ENCODE data around the gene RPS6KA5. TPM values are rescaled to one million over a fixed set of nuclear protein-coding genes. Genes with fewer than 3 reads are reported as not detected.

RPS6KA5 gene
- total RNA-seq, 2 donors from 2014 or later, result 3.3 to 5.1 TPM

- 85 to 91% methylated on average over 5 of the region's 5 CpGs for WGBS, 2 experiments (ENCODE audit: insufficient coverage in 1 of 2, insufficient read length in 1 of 2)
- no peaks in the 10 kb centered on the region for H3K36me3 Mint-ChIP-seq (ENCODE audit: low read depth)
- H3K4me1 Mint-ChIP-seq, result peaks cover 6% of the 10 kb centered on the region
- no peaks in the 10 kb centered on the region for H3K36me3 ChIP-seq (ENCODE audit: control insufficient read depth, insufficient read depth, low read length)
- no peak overlapping the region for H3K4me3 Mint-ChIP-seq
- H3K9me3 ChIP-seq (ENCODE audit: control insufficient read depth, low read length), result no peaks in the 10 kb centered on the region
- H3K27ac Mint-ChIP-seq, result no peak overlapping the region
- TF ChIP-seq CTCF (conservative IDR thresholded peaks at IDR 0.05), result no peak
- H3K4me1 ChIP-seq (ENCODE audit: control insufficient read depth, insufficient read depth, low read length), result no peaks in the 10 kb centered on the region
- H3K27me3 ChIP-seq (ENCODE audit: control insufficient read depth, insufficient read depth, low read length, poor library complexity, severe bottlenecking), result no peaks in the 10 kb centered on the region
- DNase-seq, result no peak
- no peaks in the 10 kb centered on the region for H3K9me3 Mint-ChIP-seq
- H3K27ac ChIP-seq (ENCODE audit: low read depth, low read length), result no peak overlapping the region
- H3K9ac ChIP-seq (ENCODE audit: extremely low read depth, low read length, poor library complexity, severe bottlenecking), result no peak overlapping the region
- no peaks in the 10 kb centered on the region for H3K27me3 Mint-ChIP-seq (ENCODE audit: insufficient read depth)
- no peak overlapping the region for H3K4me3 ChIP-seq (ENCODE audit: low read length)
Measured at GRCh38 chr14:90874599-90874998, 185.8 kb downstream of the RPS6KA5 start.

- Histone ChIP-seq H3K4me3 (ENCODE audit: low read length) (no peak overlapping the region), H3K27me3 (ENCODE audit: control insufficient read depth, insufficient read depth, low read length, poor library complexity, severe bottlenecking) (no peaks in the 10 kb centered on the region), H3K4me1 (ENCODE audit: control insufficient read depth, insufficient read depth, low read length) (no peaks in the 10 kb centered on the region), H3K27ac (ENCODE audit: low read depth, low read length) (no peak overlapping the region), H3K9ac (ENCODE audit: extremely low read depth, low read length, poor library complexity, severe bottlenecking) (no peak overlapping the region), H3K9me3 (ENCODE audit: control insufficient read depth, low read length) (no peaks in the 10 kb centered on the region), H3K36me3 (ENCODE audit: control insufficient read depth, insufficient read depth, low read length) (no peaks in the 10 kb centered on the region)
- no peaks in the 10 kb centered on the region for H3K9me3 Mint-ChIP-seq
- peaks cover 6% of the 10 kb centered on the region for H3K4me1 Mint-ChIP-seq
- no peaks in the 10 kb centered on the region for H3K36me3 Mint-ChIP-seq (ENCODE audit: low read depth)
- WGBS, 2 experiments (ENCODE audit: insufficient coverage in 1 of 2, insufficient read length in 1 of 2), result 94% methylated on average over 9 of the region's 9 CpGs; no CpG with 5 or more reads in 1 of the 2 experiments
- H3K27me3 Mint-ChIP-seq (ENCODE audit: insufficient read depth), result no peaks in the 10 kb centered on the region
- no peak overlapping the region for H3K27ac Mint-ChIP-seq
- no peak for TF ChIP-seq CTCF (conservative IDR thresholded peaks at IDR 0.05)
- no peak overlapping the region for H3K4me3 Mint-ChIP-seq
- no peak for DNase-seq
Measured at GRCh38 chr14:90871605-90872233, 188.7 kb downstream of the RPS6KA5 start.

GRCh38 chr14:90870950-90871604, 189.4 kb downstream of the RPS6KA5 start:
- no CpG with 5 or more reads among the region's 1 CpG for WGBS, 2 experiments (ENCODE audit: insufficient coverage in 1 of 2, insufficient read length in 1 of 2)
- Histone ChIP-seq H3K27me3 (ENCODE audit: control insufficient read depth, insufficient read depth, low read length, poor library complexity, severe bottlenecking) (no peaks in the 10 kb centered on the region), H3K4me1 (ENCODE audit: control insufficient read depth, insufficient read depth, low read length) (no peaks in the 10 kb centered on the region), H3K9ac (ENCODE audit: extremely low read depth, low read length, poor library complexity, severe bottlenecking) (no peak overlapping the region), H3K4me3 (ENCODE audit: low read length) (no peak overlapping the region), H3K27ac (ENCODE audit: low read depth, low read length) (no peak overlapping the region), H3K36me3 (ENCODE audit: control insufficient read depth, insufficient read depth, low read length) (no peaks in the 10 kb centered on the region), H3K9me3 (ENCODE audit: control insufficient read depth, low read length) (no peaks in the 10 kb centered on the region)
- no peak for DNase-seq
- Mint-ChIP-seq H3K9me3 (no peaks in the 10 kb centered on the region), H3K27me3 (ENCODE audit: insufficient read depth) (no peaks in the 10 kb centered on the region), H3K4me3 (no peak overlapping the region), H3K27ac (no peak overlapping the region), H3K36me3 (ENCODE audit: low read depth) (no peaks in the 10 kb centered on the region), H3K4me1 (peaks cover 6% of the 10 kb centered on the region)
- TF ChIP-seq CTCF (conservative IDR thresholded peaks at IDR 0.05), result no peak

Measured in endodermal cell (in vitro differentiated cells).